Ascending aorta (tissue), 2 donors: ENCODE results near the gene HIPK2. TPM values are rescaled to one million over a fixed set of nuclear protein-coding genes. Genes with fewer than 3 reads are reported as not detected.

ENCODE experiments used
- DNase-seq, 2 donors: peaks; one replicate each; pipeline ENCODE4 v3.0.0-alpha.2; 2019; ENCODE audit warnings: low spot score in 2 of 2
- H3K27ac ChIP-seq, 2 donors: fragments of 200-600 bp; sonication (generic); one replicate each; pipeline ENCODE4 v1.5.1; 2016 to 2017; ENCODE audit warnings: mild to moderate bottlenecking in 1 of 2
- H3K27me3 ChIP-seq: fragments of 200-600 bp; sonication (generic); one replicate; pipeline ENCODE4 v1.5.1; 2017
- H3K36me3 ChIP-seq, 2 donors: fragments of 200-600 bp; sonication (generic); one replicate each; pipeline ENCODE4 v1.5.1; 2016
- H3K4me1 ChIP-seq, 2 donors: fragments of 200-600 bp; sonication (generic); one replicate each; pipeline ENCODE4 v1.5.1; 2016 to 2017; ENCODE audit warnings: mild to moderate bottlenecking in 1 of 2
- H3K4me3 ChIP-seq, 2 donors: fragments of 200-600 bp; sonication (generic); one replicate each; pipeline ENCODE4 v1.5.1; 2016 to 2017; ENCODE audit warnings: mild to moderate bottlenecking in 1 of 2
- H3K9me3 ChIP-seq, 2 donors: fragments of 200-600 bp; sonication (generic); one replicate each; pipeline ENCODE4 v1.5.1; 2016
- CTCF ChIP-seq, 3 experiments: fragments of 200-600 bp in 2 of 3; fragments of 450-650 bp in 1 of 3; sonication (generic) in 2 of 3; IDR thresholded peaks; one replicate each; pipeline ENCODE4 v1.5.1; 2016 to 2019; ENCODE audit warnings: antibody characterized with exemption in 3 of 3, mild to moderate bottlenecking in 1 of 3, moderate library complexity in 1 of 3
- intact Hi-C: fragments of 100-400 bp; cut with DNase I; formaldehyde crosslinking; loops from one replicate; pipeline ENCODE4 v1.15.1; 2023
- total RNA-seq: library from RNA; depleted of rRNA; stranded (reverse); fragments of >200 nt; gene quantifications from one replicate; pipeline ENCODE4 v1.1.0, GENCODE V29; 2016

The HIPK2 gene
- total RNA-seq, 1 donor from 2014 or later, result 53.9 TPM

DNA sequence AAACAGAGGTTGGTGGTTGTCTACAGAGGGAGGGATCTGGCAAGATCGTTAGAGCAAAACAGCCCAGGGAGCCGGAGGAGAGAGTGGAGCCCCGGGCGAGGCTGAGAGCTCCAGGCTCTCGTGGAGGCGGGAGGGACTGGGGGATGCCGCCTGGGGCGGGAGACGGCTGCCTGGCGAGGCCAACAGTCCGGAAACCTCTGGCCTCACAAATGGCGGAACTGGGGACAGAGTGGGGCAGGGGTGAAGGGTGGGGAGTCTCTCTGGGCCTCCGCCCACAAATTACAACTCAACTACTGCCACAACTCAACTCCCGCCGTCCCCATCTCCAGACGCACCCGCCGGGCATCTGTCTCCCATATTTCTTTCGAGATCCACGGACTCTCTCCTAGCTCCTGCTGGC lies 206.6 kb downstream of the HIPK2 start:
- H3K9me3 ChIP-seq, result no peaks in the 10 kb centered on the region
- TF ChIP-seq CTCF (IDR thresholded peaks at IDR 0.05), result no peak

GRCh38 chr7:139570626-139571025 lies 207.2 kb downstream of the HIPK2 start:
- no peak for DNase-seq
- Histone ChIP-seq H3K36me3 (peaks cover 32 to 55% of the 10 kb centered on the region in 2 donors), H3K27ac (no peak overlapping the region), H3K4me3 (no peak overlapping the region), H3K9me3 (no peaks in the 10 kb centered on the region), H3K4me1 (no peaks in the 10 kb centered on the region), H3K27me3 (no peaks in the 10 kb centered on the region)
- intact Hi-C loops, result no loop called here
- TF ChIP-seq CTCF (IDR thresholded peaks at IDR 0.05), result no peak

More for the DNA sequence above, 206.6 kb downstream of the HIPK2 start:
- H3K27me3 ChIP-seq, result no peaks in the 10 kb centered on the region
- no peak overlapping the region for H3K4me3 ChIP-seq
- H3K27ac ChIP-seq, result no peak overlapping the region
- H3K36me3 ChIP-seq, result peaks cover 38 to 58% of the 10 kb centered on the region in 2 donors
- intact Hi-C loops, result no loop called here
- no peaks in the 10 kb centered on the region for H3K4me1 ChIP-seq
- DNase-seq, result peak in 1 of 2 donors; percentile 44

DNA sequence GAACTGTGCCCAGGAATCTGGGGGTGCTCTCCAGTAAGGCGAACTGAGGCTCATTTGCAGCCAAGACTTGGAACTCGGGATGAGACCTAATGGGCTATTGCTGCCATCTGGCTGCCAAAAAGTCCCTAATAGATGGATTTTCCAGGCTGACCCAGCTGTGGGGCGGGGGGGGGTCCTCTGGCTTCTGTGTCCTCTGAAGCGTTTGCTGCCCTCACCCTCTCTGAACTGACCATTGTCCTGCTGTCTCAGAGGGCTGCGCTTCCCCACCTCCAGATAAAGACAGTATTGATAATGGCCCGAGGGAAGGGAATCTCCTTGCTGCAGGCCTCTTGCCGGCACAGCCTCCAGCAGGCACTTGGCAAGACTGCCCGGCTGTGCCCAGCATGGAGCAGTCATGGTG lies 207.7 kb downstream of the HIPK2 start:
- peak in 1 of 3 experiments; percentile 19 for TF ChIP-seq CTCF (IDR thresholded peaks at IDR 0.05)
- H3K27ac ChIP-seq, result no peak overlapping the region
- intact Hi-C loops, result no loop called here
- H3K9me3 ChIP-seq, result no peaks in the 10 kb centered on the region
- peak in 1 of 2 donors; percentile 37 for DNase-seq
- peaks cover 29 to 50% of the 10 kb centered on the region in 2 donors for H3K36me3 ChIP-seq
- no peak overlapping the region for H3K4me3 ChIP-seq
- H3K4me1 ChIP-seq, result no peaks in the 10 kb centered on the region
- H3K27me3 ChIP-seq, result no peaks in the 10 kb centered on the region

DNA sequence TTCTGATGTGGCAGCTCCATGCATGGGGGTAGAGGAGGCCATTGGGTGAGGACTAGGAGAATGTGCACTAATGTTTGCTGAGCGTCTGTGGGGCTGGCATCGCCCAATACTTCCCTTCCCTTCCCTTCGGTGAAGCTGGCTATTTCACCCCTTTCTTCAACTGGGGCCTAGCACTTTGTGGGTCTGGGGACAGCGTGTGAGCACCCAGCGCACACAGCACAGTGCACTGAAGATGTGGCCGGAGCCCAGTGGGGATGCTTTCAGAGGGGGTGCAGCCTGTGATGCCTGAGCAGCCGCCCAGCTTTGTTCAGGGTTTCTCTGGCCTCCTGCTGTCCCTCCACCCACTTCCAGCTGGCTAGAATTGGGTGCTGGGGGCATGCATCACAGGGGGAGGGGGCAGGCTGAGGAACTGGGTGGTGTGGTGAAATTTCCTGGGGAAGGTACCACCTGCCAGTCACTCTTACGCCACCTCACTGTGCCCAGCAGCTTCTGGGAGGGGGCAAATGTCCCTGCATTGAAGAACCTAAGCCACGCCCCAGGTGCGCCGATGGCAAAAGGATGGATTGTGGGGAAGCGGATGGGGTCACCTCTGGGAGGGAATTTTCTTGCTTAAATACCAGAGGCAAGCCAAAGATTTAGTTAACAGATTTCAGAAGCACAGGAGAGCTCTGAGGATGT lies 208.8 kb downstream of the HIPK2 start:
- no peaks in the 10 kb centered on the region for H3K27me3 ChIP-seq
- H3K27ac ChIP-seq, result no peak overlapping the region
- intact Hi-C loops, result loop anchor here (1.0 kb wide), 1 partner anchor 30 kb away; no protein-coding TSS in a partner anchor
- TF ChIP-seq CTCF (IDR thresholded peaks at IDR 0.05), result no peak
- no peak overlapping the region for H3K4me3 ChIP-seq
- peak in 1 of 2 donors; percentile 54 for DNase-seq
- no peaks in the 10 kb centered on the region for H3K9me3 ChIP-seq
- H3K36me3 ChIP-seq, result peaks cover 17 to 39% of the 10 kb centered on the region in 2 donors
- H3K4me1 ChIP-seq, result no peaks in the 10 kb centered on the region

- Histone ChIP-seq H3K27me3 (no peaks in the 10 kb centered on the region), H3K9me3 (no peaks in the 10 kb centered on the region), H3K36me3 (peaks cover 12 to 32% of the 10 kb centered on the region in 2 donors), H3K27ac (no peak overlapping the region), H3K4me1 (no peaks in the 10 kb centered on the region), H3K4me3 (no peak overlapping the region)
- DNase-seq, result no peak
- intact Hi-C loops, result loop anchor here (1.0 kb wide), 1 partner anchor 31 kb away; no protein-coding TSS in a partner anchor
- TF ChIP-seq CTCF (IDR thresholded peaks at IDR 0.05), result no peak
These were observed 209.5 kb downstream of the HIPK2 start for GRCh38 chr7:139568346-139568675.
